Upper lobe of right lung (tissue), 1 donor: ENCODE measurements around the gene TMX4. TPM values are rescaled to one million over a fixed set of nuclear protein-coding genes. Genes with fewer than 3 reads are reported as not detected.

Source experiments
- ATAC-seq: fragments of 200-7000 bp; cut with Tn5 transposase; one replicate; pipeline ENCODE4 v1.9.1; 2020; ENCODE audit warnings: mild to moderate bottlenecking, moderate library complexity
- DNase-seq: peaks from one replicate; pipeline ENCODE4 v3.0.0-alpha.2; 2020
- H3K27ac ChIP-seq: fragments of 200-600 bp; one replicate; pipeline ENCODE4 v1.8.0; 2022
- H3K27me3 ChIP-seq: fragments of 200-600 bp; one replicate; pipeline ENCODE4 v1.8.0; 2022; ENCODE audit warnings: mild to moderate bottlenecking
- H3K36me3 ChIP-seq: fragments of 200-600 bp; one replicate; pipeline ENCODE4 v1.8.0; 2022
- H3K4me1 ChIP-seq: fragments of 200-600 bp; one replicate; pipeline ENCODE4 v1.8.0; 2022
- H3K4me3 ChIP-seq: fragments of 200-600 bp; one replicate; pipeline ENCODE4 v1.8.0; 2022; ENCODE audit warnings: mild to moderate bottlenecking
- H3K9me3 ChIP-seq: fragments of 200-600 bp; one replicate; pipeline ENCODE4 v1.8.0; 2022
- intact Hi-C: fragments of 100-400 bp; cut with DNase I; formaldehyde crosslinking; loops from one replicate; pipeline ENCODE4 v1.11.0; 2022
- total RNA-seq: library from RNA; stranded (reverse); fragmentation: NEBNext Ultra II Directional; extraction: Animal tissue kit (Norgen Biotek cat#: 25700); gene quantifications from one replicate; pipeline ENCODE4 v1.2.1, GENCODE V29; 2021
- TF ChIP-seq, protein P1 (sequence below): fragments of 200-600 bp; IDR thresholded peaks from one replicate; pipeline ENCODE4 v1.8.0; 2022; ENCODE audit warnings: antibody characterized with exemption
- donor health status: DM: no; HTN: yes; CAD: no; lungs with severe emphysema.

TMX4 gene
- total RNA-seq, 1 donor from 2014 or later: 45.0 TPM

DNA sequence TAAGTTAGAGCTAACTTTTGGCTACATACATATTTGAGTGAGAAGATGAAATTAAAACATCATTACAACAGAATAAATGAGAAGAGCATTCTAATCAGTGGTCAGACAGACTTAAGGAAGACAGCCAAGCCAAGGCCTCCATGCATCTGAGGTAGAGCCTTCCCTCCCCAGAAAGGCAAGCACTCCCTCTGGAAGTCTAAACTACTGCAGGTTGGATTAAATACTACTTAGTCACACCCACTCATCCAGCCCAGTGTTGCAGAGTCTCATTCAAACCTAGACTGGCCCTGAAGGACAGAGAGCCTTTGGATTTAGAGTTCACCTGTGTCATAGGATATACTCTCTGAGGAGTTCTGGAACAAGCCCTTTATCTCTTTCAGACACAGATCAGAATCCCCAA, 29.2 kb downstream of the TMX4 start:
- Histone ChIP-seq H3K27ac (no peak overlapping the region), H3K9me3 (no peaks in the 10 kb centered on the region), H3K4me3 (no peak overlapping the region), H3K36me3 (peaks cover 26% of the 10 kb centered on the region), H3K4me1 (no peaks in the 10 kb centered on the region), H3K27me3 (no peaks in the 10 kb centered on the region)
- intact Hi-C loops: no loop called here
- TF ChIP-seq, protein P1, sequence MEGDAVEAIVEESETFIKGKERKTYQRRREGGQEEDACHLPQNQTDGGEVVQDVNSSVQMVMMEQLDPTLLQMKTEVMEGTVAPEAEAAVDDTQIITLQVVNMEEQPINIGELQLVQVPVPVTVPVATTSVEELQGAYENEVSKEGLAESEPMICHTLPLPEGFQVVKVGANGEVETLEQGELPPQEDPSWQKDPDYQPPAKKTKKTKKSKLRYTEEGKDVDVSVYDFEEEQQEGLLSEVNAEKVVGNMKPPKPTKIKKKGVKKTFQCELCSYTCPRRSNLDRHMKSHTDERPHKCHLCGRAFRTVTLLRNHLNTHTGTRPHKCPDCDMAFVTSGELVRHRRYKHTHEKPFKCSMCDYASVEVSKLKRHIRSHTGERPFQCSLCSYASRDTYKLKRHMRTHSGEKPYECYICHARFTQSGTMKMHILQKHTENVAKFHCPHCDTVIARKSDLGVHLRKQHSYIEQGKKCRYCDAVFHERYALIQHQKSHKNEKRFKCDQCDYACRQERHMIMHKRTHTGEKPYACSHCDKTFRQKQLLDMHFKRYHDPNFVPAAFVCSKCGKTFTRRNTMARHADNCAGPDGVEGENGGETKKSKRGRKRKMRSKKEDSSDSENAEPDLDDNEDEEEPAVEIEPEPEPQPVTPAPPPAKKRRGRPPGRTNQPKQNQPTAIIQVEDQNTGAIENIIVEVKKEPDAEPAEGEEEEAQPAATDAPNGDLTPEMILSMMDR: no peak
- ATAC-seq (no peak), DNase-seq (no peak)

DNA sequence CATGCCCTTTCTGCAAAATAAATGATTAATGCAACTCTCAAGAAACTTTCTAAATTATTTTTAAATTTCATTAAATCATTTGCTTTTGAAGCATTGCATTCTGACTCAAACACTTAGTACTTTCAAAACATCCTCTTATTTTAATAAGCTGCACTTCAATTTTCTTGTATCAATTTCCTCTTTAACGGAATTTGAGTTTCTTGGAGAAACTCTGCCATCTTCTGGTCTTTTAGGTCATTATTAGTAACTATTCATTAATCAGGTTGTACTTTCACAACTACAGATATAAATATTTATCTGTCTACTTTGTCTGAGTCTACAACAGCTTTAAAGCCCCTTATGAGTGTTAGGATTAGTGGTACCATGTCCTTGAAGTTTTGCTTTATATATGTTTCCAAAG, 30.2 kb downstream of the TMX4 start:
- intact Hi-C loops: no loop called here
- no peaks in the 10 kb centered on the region for H3K27me3 ChIP-seq
- ATAC-seq (no peak), DNase-seq (no peak)
- H3K36me3 ChIP-seq: peaks cover 16% of the 10 kb centered on the region
- H3K4me1 ChIP-seq: no peaks in the 10 kb centered on the region
- TF ChIP-seq, protein P1: no peak
- H3K4me3 ChIP-seq: no peak overlapping the region
- no peaks in the 10 kb centered on the region for H3K9me3 ChIP-seq
- H3K27ac ChIP-seq: no peak overlapping the region

DNA sequence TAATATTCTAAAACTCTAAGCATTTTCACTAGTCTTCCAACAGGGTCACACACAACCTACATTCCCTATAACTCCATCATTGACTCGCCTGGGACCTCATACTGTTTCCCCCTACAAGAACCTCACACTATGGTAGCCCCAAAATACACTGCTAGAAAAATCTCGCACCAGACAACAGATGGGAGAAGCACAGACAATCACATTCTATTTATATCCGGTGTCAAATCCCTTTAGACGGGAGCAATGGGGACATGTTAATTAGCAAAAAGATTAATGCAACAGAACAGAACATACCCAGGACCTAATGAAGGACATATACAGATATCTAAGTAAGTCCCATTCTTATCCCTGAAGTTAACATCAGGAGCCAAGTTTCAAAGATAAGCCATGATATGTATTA, 33.6 kb downstream of the TMX4 start:
- H3K9me3 ChIP-seq: no peaks in the 10 kb centered on the region
- H3K4me3 ChIP-seq: no peak overlapping the region
- no peaks in the 10 kb centered on the region for H3K4me1 ChIP-seq
- no peak overlapping the region for H3K27ac ChIP-seq
- intact Hi-C loops: no loop called here
- TF ChIP-seq, protein P1: no peak
- DNase-seq (no peak), ATAC-seq (no peak)
- H3K27me3 ChIP-seq: no peaks in the 10 kb centered on the region
- H3K36me3 ChIP-seq: peaks cover 25% of the 10 kb centered on the region

DNA sequence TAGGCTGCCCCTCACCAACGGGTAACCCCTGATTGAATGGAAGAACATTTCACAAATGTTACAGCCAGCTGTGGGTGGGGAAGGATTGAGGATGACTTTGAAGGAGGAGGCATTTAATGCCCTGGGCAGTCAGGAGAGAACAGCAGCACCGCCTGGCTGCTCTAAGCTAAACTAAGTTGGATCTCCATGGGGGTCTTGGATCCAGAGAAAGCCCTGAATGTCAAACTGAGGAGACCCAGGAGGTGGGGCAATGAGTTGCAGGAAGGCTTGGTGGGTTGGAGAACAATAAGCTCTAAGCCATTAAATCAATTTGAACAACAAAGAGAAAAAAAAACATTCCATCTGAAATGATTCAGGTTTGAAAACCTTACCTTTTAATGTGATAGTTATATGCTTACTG, 35.4 kb downstream of the TMX4 start:
- Histone ChIP-seq H3K9me3 (no peaks in the 10 kb centered on the region), H3K4me1 (no peaks in the 10 kb centered on the region), H3K4me3 (no peak overlapping the region), H3K27me3 (no peaks in the 10 kb centered on the region), H3K27ac (no peak overlapping the region), H3K36me3 (peaks cover 35% of the 10 kb centered on the region)
- DNase-seq: no peak
- no peak for ATAC-seq
- TF ChIP-seq, protein P1: no peak
- intact Hi-C loops: no loop called here

DNA sequence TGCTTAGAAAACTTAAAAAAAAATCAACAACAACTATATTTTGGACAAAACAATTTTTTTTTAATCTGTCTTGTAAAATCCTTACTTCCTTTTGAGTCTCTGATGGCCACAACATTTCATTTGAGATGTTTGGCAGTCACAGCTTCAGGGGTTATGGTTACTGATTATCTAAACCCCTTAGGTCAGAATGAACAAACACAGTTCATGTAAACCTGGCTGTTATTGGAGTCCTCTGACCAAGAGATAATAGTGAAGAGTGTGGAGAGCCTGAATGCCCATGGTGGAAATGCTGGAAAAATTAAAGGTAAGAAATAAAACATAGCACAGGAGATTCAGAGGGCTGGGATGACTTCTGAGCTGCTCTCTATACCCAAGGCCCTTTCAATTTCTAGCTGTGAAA, 38.2 kb downstream of the TMX4 start:
- peaks cover 35% of the 10 kb centered on the region for H3K36me3 ChIP-seq
- DNase-seq (no peak), ATAC-seq (no peak)
- no peaks in the 10 kb centered on the region for H3K9me3 ChIP-seq
- no peaks in the 10 kb centered on the region for H3K27me3 ChIP-seq
- TF ChIP-seq, protein P1: no peak
- no peak overlapping the region for H3K4me3 ChIP-seq
- no peak overlapping the region for H3K27ac ChIP-seq
- no peaks in the 10 kb centered on the region for H3K4me1 ChIP-seq
- intact Hi-C loops: no loop called here

DNA sequence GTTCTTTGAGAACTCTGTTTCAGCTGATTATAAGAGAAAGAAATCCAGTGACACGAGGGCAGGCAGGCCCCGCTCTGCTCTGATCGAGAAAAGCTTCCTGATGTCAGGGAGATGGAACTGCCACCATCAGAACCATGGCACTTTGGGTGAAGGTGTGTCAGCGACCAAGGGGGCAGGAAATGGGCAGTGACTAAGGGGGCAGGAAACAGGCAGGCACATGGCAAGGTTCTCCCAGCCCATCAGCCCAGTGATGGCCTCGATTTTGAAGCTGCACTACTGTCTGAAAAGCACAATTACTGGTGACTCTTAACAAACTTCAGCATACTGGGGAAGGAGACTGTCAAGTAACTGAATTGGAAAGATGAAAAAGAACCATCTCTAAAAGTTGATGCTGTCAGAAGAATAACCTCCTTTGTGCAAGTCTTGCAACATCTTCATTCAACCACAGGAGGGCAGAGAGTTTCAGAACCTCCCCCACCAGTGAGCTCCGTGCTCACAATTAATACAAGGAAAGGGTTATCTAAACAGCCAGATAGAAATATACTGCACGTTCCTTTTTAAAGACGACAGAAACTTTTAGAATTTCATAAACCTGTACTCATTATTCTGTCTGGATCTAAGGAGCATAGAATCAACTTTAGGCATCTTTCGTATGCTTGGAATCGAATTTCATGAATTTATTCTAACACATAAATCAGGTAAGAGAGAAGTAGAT, 39.1 kb downstream of the TMX4 start:
- no peak overlapping the region for H3K27ac ChIP-seq
- no peak overlapping the region for H3K4me3 ChIP-seq
- DNase-seq: no peak
- peaks cover 35% of the 10 kb centered on the region for H3K36me3 ChIP-seq
- TF ChIP-seq, protein P1: peak; percentile 39
- peak; percentile 40 for ATAC-seq
- H3K9me3 ChIP-seq: no peaks in the 10 kb centered on the region
- H3K27me3 ChIP-seq: no peaks in the 10 kb centered on the region
- intact Hi-C loops: no loop called here
- no peaks in the 10 kb centered on the region for H3K4me1 ChIP-seq
